Transverse colon (tissue), 4 donors: Measurements from ENCODE around the gene PRTN3. TPM values are rescaled to one million over a fixed set of nuclear protein-coding genes. Genes with fewer than 3 reads are reported as not detected.

Experiments used
- DNase-seq: peaks from one replicate; pipeline ENCODE4 v3.0.0-alpha.2; 2019
- H3K27ac ChIP-seq, 4 donors: fragments of 200-600 bp; sonication (generic); 2 replicates each; pipeline ENCODE4 v1.5.1; 2016 to 2018; ENCODE audit warnings: inconsistent platforms in 4 of 4
- H3K27me3 ChIP-seq: fragments of 200-600 bp; sonication (generic); 2 replicates; pipeline ENCODE4 v1.5.1; 2017; ENCODE audit warnings: inconsistent platforms
- H3K36me3 ChIP-seq, 4 donors: fragments of 200-600 bp; sonication (generic); 2 replicates each; pipeline ENCODE4 v1.5.1; 2017 to 2019; ENCODE audit warnings: inconsistent platforms in 4 of 4
- H3K4me1 ChIP-seq, 4 donors: fragments of 200-600 bp; sonication (generic); 2 replicates each; pipeline ENCODE4 v1.5.1; 2017 to 2020; ENCODE audit warnings: inconsistent platforms in 4 of 4
- H3K4me3 ChIP-seq, 4 donors: fragments of 200-600 bp; sonication (generic); 1 replicate in 1 of 4; 2 replicates in 3 of 4; pipeline versions ENCODE4 v1.5.1 to v1.6.1; 2017 to 2019; ENCODE audit warnings: inconsistent platforms in 4 of 4
- H3K9me3 ChIP-seq, 2 donors: fragments of 200-600 bp; sonication (generic); 2 replicates each; pipeline ENCODE4 v1.5.1; 2017 to 2019; ENCODE audit warnings: inconsistent platforms in 2 of 2
- CTCF ChIP-seq, 5 experiments: fragments of 200-600 bp in 3 of 5; fragments of 450-650 bp in 2 of 5; sonication (generic) in 3 of 5; IDR thresholded peaks; 1 replicate in 2 of 5; 2 replicates in 3 of 5; pipeline ENCODE4 v1.5.1; 2016 to 2017; ENCODE audit warnings: antibody characterized with exemption in 5 of 5, inconsistent platforms in 3 of 5, mild to moderate bottlenecking in 2 of 5, moderate library complexity in 1 of 5
- EP300 ChIP-seq: sonication (generic); formaldehyde crosslinking; IDR thresholded peaks from one replicate; pipeline ENCODE4 v1.6.1; 2017; ENCODE audit warnings: antibody characterized with exemption, low read depth
- POLR2A ChIP-seq: fragments of 450-650 bp; IDR thresholded peaks from one replicate; pipeline ENCODE4 v1.6.1; 2016; ENCODE audit warnings: antibody characterized with exemption, mild to moderate bottlenecking, moderate library complexity
- POLR2AphosphoS5 ChIP-seq, 3 donors: sonication (generic); formaldehyde crosslinking; IDR thresholded peaks; one replicate each; pipeline ENCODE4 v1.6.1; 2016; ENCODE audit warnings: antibody characterized with exemption in 3 of 3
- WGBS, 2 donors: methylation state at CpG; one replicate each; pipeline ENCODE4 v1.1.5; 2018; ENCODE audit warnings: low coverage in 1 of 2; 5-methylcytosine and 5-hydroxymethylcytosine counted together
- in situ Hi-C, 4 donors: fragments of 200-750 bp; cut with MboI; loops; one replicate each; pipeline versions ENCODE4 v1.15.0 to v1.15.1; 2017; ENCODE audit warnings: low sequenced_read_pairs in 3 of 4, low pct_ligation_motif_present in 1 of 4, low pct_unique_long_range_greater_than_20kb in 1 of 4
- intact Hi-C: fragments of 100-400 bp; cut with DNase I; formaldehyde crosslinking; loops from one replicate; pipeline ENCODE4 v1.15.1; 2023; ENCODE audit warnings: low total_unique reads
- total RNA-seq, 4 donors: library from RNA; depleted of rRNA; stranded (reverse); fragments of >200 nt; gene quantifications; one replicate each; pipeline ENCODE4 v1.1.0, GENCODE V29; 2016

Gene PRTN3
- not detected for total RNA-seq

DNA sequence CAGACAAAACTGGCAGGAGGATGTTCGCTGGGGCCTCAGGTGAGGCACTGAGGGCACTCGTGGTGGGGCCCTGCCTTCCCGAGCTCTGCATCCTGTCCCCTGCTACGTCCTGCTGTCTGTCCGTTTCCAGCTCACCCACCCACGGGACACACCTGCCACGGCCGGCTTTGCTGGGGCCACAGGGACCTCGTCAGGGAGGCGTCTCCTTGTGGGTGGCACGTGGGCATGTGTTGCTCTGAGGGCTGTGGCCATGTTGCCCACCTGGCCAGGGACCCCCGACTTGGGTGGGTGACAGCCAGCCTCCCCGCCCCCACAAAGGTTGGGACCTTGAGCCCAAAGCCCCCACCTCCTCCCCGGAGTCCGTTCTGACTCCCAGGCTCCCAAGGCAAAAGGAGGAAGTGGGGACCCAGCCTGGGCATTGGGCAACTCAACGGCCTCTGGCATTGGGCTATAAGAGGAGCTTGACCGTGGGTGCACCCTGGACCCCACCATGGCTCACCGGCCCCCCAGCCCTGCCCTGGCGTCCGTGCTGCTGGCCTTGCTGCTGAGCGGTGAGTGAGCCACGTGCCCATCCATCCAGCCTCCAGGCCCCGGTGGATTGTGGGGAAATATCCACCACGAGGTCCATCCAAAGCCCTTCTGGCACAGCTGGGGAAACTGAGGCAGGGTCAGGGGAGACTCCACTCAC, at the start of gene PRTN3:
TSS of gene PRTN3 (plus strand) at position 481 of the 688 bp plus-strand sequence. CDS start at position 491, 10 bp downstream.
- DNase-seq: no peak
- H3K36me3 ChIP-seq: no peaks in the 10 kb centered on the region
- in situ Hi-C loops: no loop called here

GRCh38 chr19:791007-791566, 49.7 kb upstream of the PRTN3 start:
- Histone ChIP-seq H3K27ac (no peak overlapping the region), H3K36me3 (no peaks in the 10 kb centered on the region), H3K27me3 (no peaks in the 10 kb centered on the region), H3K9me3 (no peaks in the 10 kb centered on the region), H3K4me1 (peaks cover 0 to 14% (median 6%) of the 10 kb centered on the region in 4 donors), H3K4me3 (no peak overlapping the region)
- 87 to 93% methylated on average over 12 to 26 of the region's 26 CpGs for WGBS, 2 donors
- intact Hi-C loops: no loop called here
- in situ Hi-C loops: no loop called here
- no peak for TF ChIP-seq POLR2AphosphoS5 (IDR thresholded peaks at IDR 0.05)
- no peak for TF ChIP-seq POLR2A
- no peak for TF ChIP-seq EP300
- TF ChIP-seq CTCF (IDR thresholded peaks at IDR 0.05): no peak
- DNase-seq: no peak

More for the DNA sequence above, at the start of gene PRTN3:
- H3K9me3 ChIP-seq: no peaks in the 10 kb centered on the region
- peaks cover 92% of the 10 kb centered on the region for H3K27me3 ChIP-seq
- H3K4me1 ChIP-seq: peaks cover 6 to 12% (median 11%) of the 10 kb centered on the region in 4 donors
- WGBS, 2 donors: 48% methylated on average over 16 of the region's 24 CpGs; no CpG with 5 or more reads in 1 of the 2 donors
- intact Hi-C loops: loop anchor here (10.0 kb wide), 1 partner anchor 66 kb away; no protein-coding TSS in a partner anchor
- no peak within 1 kb of the TSS for H3K27ac ChIP-seq
- TF ChIP-seq POLR2AphosphoS5 (IDR thresholded peaks at IDR 0.05) (no peak), CTCF (IDR thresholded peaks at IDR 0.05) (no peak), POLR2A (no peak), EP300 (no peak)
- no peak within 1 kb of the TSS for H3K4me3 ChIP-seq

- 63 to 67% methylated on average over 4 to 8 of the region's 8 CpGs for WGBS, 2 donors
- H3K4me3 ChIP-seq: no peak overlapping the region
- no peak overlapping the region for H3K27ac ChIP-seq
- no peak for DNase-seq
- TF ChIP-seq POLR2A: no peak
- TF ChIP-seq EP300: no peak
- no peak for TF ChIP-seq POLR2AphosphoS5 (IDR thresholded peaks at IDR 0.05)
- no peak for TF ChIP-seq CTCF (IDR thresholded peaks at IDR 0.05)
- no peaks in the 10 kb centered on the region for H3K36me3 ChIP-seq
- no peaks in the 10 kb centered on the region for H3K9me3 ChIP-seq
- in situ Hi-C loops: no loop called here
- peaks cover 0 to 19% (median 11%) of the 10 kb centered on the region in 4 donors for H3K4me1 ChIP-seq
- intact Hi-C loops: no loop called here
- no peaks in the 10 kb centered on the region for H3K27me3 ChIP-seq
Measured at GRCh38 chr19:791567-792305, 49.1 kb upstream of the PRTN3 start.

GRCh38 chr19:792306-792885, 48.4 kb upstream of the PRTN3 start:
- intact Hi-C loops (no loop called here), in situ Hi-C loops (no loop called here)
- Histone ChIP-seq H3K4me3 (no peak overlapping the region), H3K9me3 (no peaks in the 10 kb centered on the region), H3K36me3 (no peaks in the 10 kb centered on the region), H3K4me1 (peaks cover 0 to 19% (median 11%) of the 10 kb centered on the region in 4 donors), H3K27ac (no peak overlapping the region), H3K27me3 (no peaks in the 10 kb centered on the region)
- no peak for TF ChIP-seq POLR2A
- no peak for TF ChIP-seq POLR2AphosphoS5 (IDR thresholded peaks at IDR 0.05)
- no peak for TF ChIP-seq EP300
- no peak for TF ChIP-seq CTCF (IDR thresholded peaks at IDR 0.05)
- no peak for DNase-seq
- 82% methylated on average over 16 of the region's 16 CpGs; no CpG with 5 or more reads in 1 of the 2 donors for WGBS, 2 donors
